Embryonic facial prominence (tissue), 1 donor: ENCODE data around the gene DNAH17.
"Not testable (repeated sequence)": the region's sequence is repeated elsewhere in the genome, so short reads cannot be mapped to it uniquely, and the experiment has no call there.

Source experiments
- DNase-seq: peaks from one replicate; pipeline ENCODE4 v3.0.0-alpha.2; 2016; ENCODE audit errors: extremely low spot score

Gene DNAH17

GRCh38 chr17:78477913-78478756 is 99.1 kb downstream of the DNAH17 start:
- DNase-seq: no peak

- DNase-seq: no peak
These were observed 100.2 kb downstream of the DNAH17 start for GRCh38 chr17:78476973-78477372.

DNA sequence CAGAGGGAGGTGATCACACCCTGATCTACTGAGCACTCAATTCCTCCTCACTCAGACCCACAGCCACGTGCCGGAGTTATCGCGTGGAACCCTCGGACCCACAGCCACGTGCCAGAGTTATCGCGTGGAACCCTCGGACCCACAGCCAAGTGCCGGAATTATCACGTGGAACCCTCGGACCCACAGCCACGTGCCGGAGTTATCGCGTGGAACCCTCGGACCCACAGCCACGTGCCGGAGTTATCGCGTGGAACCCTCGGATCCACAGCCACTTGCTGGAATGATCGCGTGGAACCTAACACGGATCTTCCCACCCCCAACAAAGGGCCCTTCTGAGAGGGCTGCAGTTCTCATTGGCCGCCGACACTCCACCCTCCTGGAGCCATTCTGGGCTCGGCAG is 101.0 kb downstream of the DNAH17 start:
- DNase-seq: no peak

- DNase-seq: no peak
These were observed 102.0 kb downstream of the DNAH17 start for GRCh38 chr17:78475211-78475610.

GRCh38 chr17:78474614-78475146 is 102.5 kb downstream of the DNAH17 start:
- no peak for DNase-seq

DNA sequence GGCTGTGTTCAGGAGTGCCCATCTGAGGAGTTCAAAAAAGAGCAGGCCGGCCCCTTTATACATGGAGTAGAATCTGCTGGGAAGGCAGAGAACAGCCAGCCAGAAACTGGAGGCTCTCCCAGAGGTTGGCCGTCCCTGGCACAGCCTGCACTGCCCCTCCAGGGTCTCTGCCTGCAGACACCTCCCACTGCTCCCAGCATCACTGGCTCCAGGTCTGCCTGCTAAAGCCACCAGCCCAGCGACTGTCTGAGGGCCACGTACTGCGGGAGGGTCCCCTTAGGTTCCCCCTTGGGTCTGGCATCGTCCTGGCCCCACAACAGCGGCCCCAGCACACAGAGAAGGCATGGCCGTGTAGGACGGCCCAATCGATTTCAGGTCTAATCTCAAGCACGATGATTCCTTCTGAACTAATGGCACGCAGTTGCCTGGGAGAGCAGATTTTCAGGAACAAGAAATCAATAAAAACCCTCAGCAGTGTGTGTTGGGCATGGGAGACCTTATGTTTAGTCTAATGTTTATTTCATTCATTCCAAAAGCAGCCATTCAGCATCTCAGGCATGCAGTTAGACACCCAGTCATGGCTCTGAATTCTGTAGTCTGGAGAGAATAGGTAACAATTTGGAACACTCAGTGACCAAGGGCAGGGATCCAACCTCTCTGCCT is 103.1 kb downstream of the DNAH17 start:
- DNase-seq: no peak

DNA sequence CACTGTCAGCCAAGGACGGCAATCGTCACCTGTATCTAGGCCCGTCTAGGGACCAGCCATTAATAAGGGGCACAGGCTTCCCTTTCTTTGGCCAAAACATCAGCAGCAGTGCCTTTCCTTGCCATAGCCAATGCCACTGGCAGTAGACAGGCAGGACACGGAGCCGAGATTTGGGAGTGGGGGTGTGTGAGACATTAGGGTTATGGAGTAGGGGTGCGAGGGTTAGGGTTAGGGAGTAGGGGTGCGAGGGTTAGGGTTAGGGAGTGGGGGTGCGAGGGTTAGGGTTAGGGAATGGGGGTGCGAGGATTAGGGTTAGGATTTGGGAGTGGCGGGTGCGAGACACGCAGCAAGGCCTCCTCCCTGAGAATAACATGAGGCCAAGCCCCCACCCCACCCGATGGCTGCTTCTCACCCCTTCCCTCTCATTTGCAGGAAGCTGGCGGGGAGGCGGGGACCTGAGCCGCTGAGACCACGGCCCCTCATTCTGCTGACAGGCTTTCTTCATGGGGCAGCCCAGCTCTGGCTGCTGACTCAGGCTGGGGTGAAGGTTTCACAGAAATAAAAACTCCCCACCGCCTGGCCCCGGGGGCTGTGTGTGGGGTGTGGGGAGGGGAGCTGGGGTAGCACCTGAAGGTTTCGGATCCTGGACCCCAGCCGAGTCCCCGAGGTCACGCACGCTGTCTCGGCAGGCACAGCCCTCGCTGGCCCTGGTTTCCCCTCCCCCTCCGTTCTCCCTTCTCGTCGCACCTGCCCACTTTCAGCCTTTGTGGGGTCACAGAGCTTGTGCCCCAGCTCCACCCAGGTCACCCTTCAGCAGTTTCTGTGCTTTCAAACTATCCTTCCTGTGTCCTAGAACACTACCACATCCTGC is 104.9 kb downstream of the DNAH17 start:
- no peak for DNase-seq

DNA sequence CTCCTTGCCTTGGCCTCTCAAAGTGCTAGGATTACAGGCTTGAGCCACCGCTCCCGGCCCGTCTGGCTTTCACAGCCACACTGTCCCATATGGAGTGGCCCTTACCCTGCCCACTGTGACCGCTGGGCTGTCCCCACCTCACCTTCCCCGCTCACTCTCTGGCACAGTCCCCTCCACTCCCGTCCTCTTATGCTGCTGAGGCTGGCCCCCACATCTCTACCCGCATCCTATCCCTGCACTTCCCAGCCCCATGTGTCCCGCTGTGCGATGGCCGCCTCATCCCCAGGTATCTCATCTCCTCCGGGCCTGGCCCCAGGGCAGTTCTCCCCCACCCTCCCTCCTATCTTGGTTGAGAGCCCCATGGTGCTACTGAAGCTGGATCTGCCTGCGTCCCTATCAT is 105.6 kb downstream of the DNAH17 start:
- DNase-seq: no peak

- DNase-seq: no peak
These were observed 107.8 kb downstream of the DNAH17 start for GRCh38 chr17:78469443-78469842.

DNA sequence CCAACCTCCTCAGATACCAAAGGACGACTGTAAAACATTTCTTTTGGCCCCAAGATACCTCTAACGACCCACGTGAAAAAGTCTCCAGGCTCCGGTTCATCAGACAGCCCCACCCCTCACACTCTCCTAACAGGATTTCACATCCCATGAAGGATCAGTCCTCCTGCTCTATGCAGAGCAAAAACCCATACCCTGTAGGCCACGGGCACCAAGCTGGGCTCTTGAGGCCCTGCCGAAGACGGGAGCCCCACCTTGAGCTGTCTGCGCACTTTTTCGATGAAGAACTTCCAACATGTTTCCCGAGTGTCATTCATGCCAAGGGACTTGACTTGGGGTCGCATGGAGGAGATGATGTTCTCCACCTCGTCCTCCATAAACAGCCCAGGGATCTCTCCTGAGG is 108.8 kb downstream of the DNAH17 start:
- DNase-seq: no peak

- DNase-seq: no peak
These were observed 110.1 kb downstream of the DNAH17 start for GRCh38 chr17:78466786-78467715.

GRCh38 chr17:78466109-78466785 is 110.9 kb downstream of the DNAH17 start:
- DNase-seq: not testable (repeated sequence)

GRCh38 chr17:78462148-78462547 is 115.0 kb downstream of the DNAH17 start:
- DNase-seq: no peak

DNA sequence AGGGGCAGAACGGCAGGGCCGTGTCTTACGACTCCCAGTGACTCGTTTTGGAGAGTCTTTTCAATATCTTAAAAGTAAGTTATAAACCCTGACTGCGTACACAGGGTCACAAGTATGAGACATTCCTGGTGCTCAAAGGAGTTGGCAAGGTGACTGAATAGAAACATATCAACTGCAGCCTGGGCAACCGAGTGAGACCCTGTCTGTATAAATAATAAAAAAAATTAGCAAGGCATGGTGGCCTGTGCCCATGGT is 115.5 kb downstream of the DNAH17 start:
- no peak for DNase-seq

DNA sequence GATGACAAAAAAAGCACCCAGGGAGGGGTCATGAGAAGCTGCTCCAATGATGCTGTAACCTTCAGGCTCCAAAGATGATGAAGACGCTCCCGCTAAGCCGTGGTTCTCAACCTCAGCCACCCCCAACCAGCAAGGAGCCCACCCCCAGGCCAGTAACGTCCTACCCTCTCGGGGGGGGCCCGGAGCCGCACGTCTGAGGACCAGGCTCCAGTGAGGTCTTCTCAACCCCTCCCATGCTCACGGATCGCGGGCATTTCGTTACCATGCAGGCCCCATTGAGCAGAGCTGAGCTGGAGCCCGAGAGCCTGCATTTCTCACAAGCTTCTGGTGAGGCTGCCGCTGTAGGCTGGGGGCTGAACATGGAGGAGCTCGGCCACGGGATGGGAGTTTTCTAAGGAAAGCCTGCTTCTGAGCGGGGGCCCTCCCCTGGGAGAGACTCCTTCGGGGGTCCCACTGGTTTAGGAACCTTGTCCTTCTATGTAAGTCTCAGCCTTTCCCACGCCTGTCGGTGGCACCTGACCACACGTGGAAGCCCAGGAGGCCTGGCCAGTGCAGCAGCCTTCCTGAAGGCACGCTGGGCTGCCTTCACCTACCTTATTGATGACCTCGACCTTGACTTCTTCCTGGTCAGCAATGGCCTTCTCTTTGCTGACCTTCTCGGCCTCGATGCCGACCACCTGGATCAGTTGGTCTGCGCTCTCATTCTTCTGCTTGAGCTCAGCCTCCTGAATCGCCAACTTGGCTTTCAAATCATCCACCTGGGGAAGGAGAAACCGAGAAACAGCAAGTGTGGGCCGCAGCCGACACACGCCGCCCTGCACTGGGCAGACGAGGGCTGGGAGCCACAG is 116.0 kb downstream of the DNAH17 start:
- no peak for DNase-seq

DNA sequence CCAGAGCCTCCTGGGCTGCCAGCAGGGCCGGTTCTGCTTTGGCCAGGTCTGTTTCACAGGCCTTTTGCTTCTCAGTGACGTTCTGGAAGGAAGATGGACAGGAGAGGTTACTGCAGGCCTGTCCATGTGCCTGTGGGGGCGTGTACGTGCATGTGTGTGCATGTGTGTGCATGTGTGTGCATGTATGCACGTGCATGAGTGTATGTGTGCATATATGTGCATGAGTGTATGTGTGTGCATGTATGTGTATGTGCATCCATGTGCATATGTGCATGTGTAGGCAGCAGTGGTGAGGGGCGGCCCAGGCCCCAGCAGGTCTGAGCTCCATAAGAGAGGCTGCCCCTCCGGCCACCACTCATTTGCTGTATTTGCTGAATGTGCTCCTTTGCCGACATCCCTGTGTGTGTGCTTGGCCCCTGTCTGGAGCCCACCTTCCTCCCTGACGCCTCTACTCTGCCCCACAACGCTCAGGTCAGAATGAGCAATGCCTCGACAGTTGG is 117.0 kb downstream of the DNAH17 start:
- DNase-seq: no peak

GRCh38 chr17:78459696-78460095 is 117.5 kb downstream of the DNAH17 start:
- DNase-seq: no peak

DNA sequence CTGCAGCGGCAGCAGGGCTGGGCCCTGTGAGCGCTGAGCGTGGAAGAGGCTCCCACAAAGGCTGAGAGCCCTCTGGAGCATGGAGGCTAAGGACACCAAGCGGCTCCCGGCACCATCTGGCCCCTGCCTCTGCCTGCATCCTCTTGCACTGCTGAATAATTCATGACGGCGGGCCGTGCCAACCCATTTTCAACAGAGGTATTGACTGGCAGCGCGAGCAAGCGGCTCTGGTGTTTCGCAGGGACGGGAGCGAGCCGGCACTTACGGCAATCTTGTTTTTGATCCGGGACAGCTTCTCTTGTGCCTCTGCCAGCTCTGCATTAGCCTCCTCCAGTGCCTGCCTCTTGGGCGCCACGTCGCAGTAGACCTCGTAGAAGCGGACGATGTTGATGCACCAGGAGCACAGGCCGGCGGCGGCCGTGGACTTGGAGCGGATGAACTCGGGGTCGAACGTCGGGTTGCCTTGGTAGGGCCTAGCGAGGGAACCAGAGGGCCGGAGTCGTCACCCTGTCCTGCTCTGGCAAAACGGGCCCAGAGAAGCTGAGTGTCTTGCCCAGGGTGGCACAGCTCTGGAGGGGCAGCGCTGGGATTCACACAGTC is 118.4 kb downstream of the DNAH17 start:
- no peak for DNase-seq

DNA sequence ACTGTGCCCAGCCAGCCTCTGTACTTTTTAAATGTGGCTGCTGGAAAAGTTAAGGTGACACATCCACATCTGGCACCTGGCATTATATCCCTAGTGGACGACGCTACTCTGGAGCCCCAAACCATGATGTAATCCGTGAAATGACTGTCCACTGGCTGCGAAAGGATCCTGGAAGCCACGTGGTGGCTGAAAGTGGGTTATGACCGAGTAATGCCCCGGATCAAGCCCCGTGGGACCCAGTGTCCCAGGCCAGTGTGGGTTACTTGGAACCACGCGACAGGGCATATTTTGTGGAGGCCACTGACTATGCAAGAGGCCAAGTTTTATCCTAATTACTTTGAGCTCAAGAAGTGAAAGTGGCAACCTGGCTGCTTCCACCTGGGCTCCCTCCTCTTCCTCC is 119.1 kb downstream of the DNAH17 start:
- no peak for DNase-seq
